22Rv1 (cell line): ENCODE data around the gene MAST4.

ENCODE experiments used
- H3K27ac ChIP-seq: fragments of 450-650 bp; 2 replicates; pipeline ENCODE4 v1.5.1; 2017
- ZFX ChIP-seq: fragments of 450-650 bp; IDR thresholded peaks from 2 replicates; pipeline ENCODE4 v1.6.1; 2017; ENCODE audit warnings: antibody characterized with exemption, borderline replicate concordance
- TF ChIP-seq, protein P1 (sequence below): fragments of 450-650 bp; IDR thresholded peaks from 2 replicates; pipeline ENCODE4 v1.5.1; 2017; ENCODE audit warnings: mild to moderate bottlenecking

The MAST4 gene

DNA sequence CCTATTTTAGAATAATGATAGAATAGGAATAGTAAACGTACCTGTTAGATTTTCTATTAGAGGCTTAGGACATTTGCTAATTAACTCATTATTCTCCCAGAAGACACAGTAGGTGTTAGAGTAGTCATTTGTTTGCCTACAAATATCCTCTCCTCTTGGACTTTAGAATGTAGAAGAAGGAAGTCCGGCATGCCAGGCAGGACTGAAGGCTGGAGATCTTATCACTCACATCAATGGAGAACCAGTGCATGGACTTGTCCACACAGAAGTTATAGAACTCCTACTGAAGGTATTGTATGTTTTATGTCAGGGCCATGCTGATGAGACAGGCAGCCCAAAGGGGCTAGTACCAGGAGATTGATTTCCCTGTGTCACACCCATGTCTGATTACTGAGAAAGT is 557.1 kb downstream of the MAST4 start:
- no peak overlapping the region for H3K27ac ChIP-seq
- TF ChIP-seq, protein P1, sequence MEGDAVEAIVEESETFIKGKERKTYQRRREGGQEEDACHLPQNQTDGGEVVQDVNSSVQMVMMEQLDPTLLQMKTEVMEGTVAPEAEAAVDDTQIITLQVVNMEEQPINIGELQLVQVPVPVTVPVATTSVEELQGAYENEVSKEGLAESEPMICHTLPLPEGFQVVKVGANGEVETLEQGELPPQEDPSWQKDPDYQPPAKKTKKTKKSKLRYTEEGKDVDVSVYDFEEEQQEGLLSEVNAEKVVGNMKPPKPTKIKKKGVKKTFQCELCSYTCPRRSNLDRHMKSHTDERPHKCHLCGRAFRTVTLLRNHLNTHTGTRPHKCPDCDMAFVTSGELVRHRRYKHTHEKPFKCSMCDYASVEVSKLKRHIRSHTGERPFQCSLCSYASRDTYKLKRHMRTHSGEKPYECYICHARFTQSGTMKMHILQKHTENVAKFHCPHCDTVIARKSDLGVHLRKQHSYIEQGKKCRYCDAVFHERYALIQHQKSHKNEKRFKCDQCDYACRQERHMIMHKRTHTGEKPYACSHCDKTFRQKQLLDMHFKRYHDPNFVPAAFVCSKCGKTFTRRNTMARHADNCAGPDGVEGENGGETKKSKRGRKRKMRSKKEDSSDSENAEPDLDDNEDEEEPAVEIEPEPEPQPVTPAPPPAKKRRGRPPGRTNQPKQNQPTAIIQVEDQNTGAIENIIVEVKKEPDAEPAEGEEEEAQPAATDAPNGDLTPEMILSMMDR: no peak
- TF ChIP-seq ZFX: no peak

DNA sequence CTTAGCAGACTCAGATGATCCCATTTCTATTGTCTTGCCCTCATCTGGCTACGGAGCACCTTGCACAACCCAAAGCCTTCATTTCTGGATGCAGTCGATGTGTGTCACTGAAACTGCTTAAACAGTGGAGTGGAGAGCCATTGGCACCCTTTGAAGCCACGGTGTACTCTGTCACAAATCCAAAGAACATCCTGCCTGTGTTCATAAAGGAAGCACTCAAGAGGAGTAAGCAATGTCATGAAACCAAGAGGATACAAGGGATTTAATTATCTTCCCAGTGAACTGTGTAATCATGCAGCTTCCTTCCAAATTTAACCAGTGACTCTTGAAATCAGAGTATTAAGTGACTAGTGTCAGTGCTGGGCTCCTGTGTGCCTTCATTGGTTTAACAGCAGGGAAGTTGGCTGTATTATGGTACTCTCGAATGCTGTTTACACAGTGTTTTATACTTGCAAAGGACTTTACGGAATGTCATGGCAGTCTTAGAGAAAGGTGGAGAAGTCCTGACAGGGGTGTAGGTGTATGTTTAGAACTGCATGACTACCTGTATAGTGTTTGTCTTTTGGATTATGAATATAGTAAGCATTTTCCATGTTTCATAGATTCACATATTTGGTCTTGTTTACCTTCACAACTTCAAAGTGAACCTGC is 558.5 kb downstream of the MAST4 start:
- TF ChIP-seq, protein P1: no peak
- no peak for TF ChIP-seq ZFX
- no peak overlapping the region for H3K27ac ChIP-seq

DNA sequence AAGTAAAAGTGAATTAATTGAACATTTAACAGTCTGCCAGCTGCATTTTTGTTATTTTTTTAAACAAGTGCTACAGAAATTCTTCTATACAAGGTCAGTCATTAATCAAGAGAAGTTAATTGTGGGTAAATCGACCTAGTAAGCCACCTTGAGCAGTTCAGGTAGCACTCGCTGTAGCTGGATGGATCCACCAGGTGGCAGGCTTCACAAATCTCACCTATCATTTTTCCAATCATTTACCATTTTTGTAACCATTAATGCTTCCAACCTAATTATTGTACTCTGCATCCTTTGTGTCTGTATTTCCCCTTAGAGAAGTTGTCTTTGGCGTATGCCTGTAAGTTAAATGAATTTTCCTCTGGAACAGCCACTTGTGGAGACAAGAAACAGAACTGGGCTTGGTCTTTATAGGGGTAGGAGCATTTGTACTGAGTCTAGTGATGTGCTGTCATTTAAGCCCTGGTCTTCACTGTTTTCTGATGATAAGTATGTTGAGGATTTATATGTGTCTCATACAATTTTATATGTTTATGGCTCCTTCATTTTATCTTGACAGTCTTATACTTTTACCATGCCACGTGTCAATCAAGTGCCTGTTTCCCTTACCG is 560.9 kb downstream of the MAST4 start:
- TF ChIP-seq, protein P1: peak; percentile 84
- no peak for TF ChIP-seq ZFX
- H3K27ac ChIP-seq: no peak overlapping the region

DNA sequence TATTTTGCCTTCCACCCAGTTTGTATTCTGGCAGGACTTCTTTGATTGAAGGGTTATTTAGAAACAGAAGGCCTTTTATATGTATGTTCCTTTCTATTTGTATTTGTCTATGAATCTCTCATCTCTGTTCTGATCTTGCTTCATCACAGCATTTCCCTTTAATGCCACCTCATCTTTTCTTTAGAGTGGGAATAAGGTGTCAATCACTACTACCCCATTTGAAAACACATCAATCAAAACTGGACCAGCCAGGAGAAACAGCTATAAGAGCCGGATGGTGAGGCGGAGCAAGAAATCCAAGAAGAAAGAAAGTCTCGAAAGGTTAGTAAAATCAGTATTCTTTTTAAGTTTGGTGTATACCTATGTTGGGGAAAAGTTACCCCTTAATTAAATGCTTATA is 564.1 kb downstream of the MAST4 start:
- TF ChIP-seq, protein P1: no peak
- TF ChIP-seq ZFX: no peak
- no peak overlapping the region for H3K27ac ChIP-seq

DNA sequence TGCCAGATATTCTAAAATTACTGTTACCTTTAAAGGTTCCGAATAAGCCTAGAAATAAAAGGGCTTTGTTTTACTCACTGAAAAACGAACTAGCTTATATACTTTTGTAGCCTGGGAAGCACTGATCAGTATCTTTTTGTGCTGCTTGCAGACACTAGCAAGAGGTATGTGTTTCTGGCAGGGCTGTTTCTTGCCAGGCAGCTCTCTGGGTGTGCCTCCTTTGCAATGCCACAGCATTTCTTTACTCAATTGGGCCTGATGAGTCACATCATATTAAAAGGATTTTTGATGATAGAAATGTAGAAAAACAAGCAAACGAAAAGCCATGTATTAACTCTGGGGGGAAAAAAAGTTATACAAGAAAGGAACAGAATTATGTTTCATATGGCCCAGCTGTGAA is 564.8 kb downstream of the MAST4 start:
- TF ChIP-seq, protein P1: no peak
- no peak for TF ChIP-seq ZFX
- H3K27ac ChIP-seq: no peak overlapping the region

DNA sequence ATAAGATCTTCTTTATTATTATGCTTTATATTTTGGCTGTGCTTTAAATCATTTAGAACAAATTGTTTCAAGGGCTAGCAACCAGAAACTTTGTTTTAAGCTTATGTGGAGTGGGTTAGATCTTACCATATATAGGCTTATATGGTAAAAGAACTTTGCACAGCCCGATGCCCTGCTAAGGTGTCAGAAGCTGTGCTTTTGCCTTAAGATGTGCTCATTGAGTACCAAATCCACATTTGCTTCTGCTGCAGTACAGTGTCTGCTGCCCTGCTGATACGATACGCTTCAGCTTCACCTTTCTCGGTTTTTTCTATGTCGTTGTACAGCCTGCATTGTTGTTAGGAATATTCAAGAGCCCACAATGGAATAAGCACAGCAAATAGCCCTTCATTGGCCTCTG is 565.6 kb downstream of the MAST4 start:
- H3K27ac ChIP-seq: no peak overlapping the region
- TF ChIP-seq ZFX: no peak
- TF ChIP-seq, protein P1: no peak

DNA sequence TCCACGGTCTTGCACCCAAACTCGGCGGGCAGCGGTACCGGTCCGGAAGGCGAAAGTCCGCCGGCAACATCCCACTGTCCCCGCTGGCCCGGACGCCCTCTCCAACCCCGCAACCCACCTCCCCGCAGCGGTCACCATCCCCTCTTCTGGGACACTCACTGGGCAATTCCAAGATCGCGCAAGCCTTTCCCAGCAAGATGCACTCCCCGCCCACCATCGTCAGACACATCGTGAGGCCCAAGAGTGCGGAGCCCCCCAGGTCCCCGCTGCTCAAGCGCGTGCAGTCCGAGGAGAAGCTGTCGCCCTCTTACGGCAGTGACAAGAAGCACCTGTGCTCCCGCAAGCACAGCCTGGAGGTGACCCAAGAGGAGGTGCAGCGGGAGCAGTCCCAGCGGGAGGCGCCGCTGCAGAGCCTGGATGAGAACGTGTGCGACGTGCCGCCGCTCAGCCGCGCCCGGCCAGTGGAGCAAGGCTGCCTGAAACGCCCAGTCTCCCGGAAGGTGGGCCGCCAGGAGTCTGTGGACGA is 567.1 kb downstream of the MAST4 start:
- TF ChIP-seq ZFX: no peak
- TF ChIP-seq, protein P1: no peak
- H3K27ac ChIP-seq: no peak overlapping the region
